CD4-positive, alpha-beta memory T cell (primary cell): ENCODE data around the gene FCAMR. TPM values are rescaled to one million over a fixed set of nuclear protein-coding genes. Genes with fewer than 3 reads are reported as not detected.
A peak's percentile ranks its signal among the peaks of the same experiment; 100 is the strongest.

ENCODE experiments used
- CTCF ChIA-PET: fragments of 350-600 bp; sonication (Branson Sonifier 250); formaldehyde crosslinking; loops from one replicate; lab custom pipeline; 2021; ENCODE audit warnings: inconsistent platforms; ENCODE audit not compliant: partially characterized antibody; lab: Charles Lee
- POLR2A ChIA-PET: fragments of 350-600 bp; sonication (Branson Sonifier 250); formaldehyde crosslinking; loops from one replicate; lab custom pipeline; 2021; ENCODE audit not compliant: partially characterized antibody; lab: Charles Lee
- DNase-seq, 5 donors: peaks; one replicate each; pipeline versions ENCODE4 v3.0.0 to v3.0.0-alpha.2; 2020 to 2022; ENCODE audit warnings: mixed read lengths in 1 of 5
- H3K27ac ChIP-seq: one replicate; pipeline ENCODE4 v1.7.0; 2013; ENCODE audit warnings: low read depth, low read length
- H3K27me3 ChIP-seq: 2 replicates; pipeline ENCODE4 v1.7.0; 2013; ENCODE audit warnings: mild to moderate bottlenecking, low read length, moderate library complexity; ENCODE audit not compliant: insufficient read depth
- H3K36me3 ChIP-seq: 2 replicates; pipeline ENCODE4 v1.7.0; 2013; ENCODE audit warnings: mild to moderate bottlenecking, low read length, moderate library complexity; ENCODE audit not compliant: insufficient read depth
- H3K4me1 ChIP-seq: 2 replicates; pipeline ENCODE4 v1.7.0; 2013; ENCODE audit warnings: mild to moderate bottlenecking, low read length, moderate library complexity; ENCODE audit not compliant: insufficient read depth
- H3K4me3 ChIP-seq, 2 donors: one replicate each; pipeline ENCODE4 v1.7.0; 2013; ENCODE audit warnings: low read length in 2 of 2, mild to moderate bottlenecking in 1 of 2
- H3K9me3 ChIP-seq, 2 donors: one replicate each; pipeline ENCODE4 v1.7.0; 2013; ENCODE audit warnings: low read length in 2 of 2, control low read depth in 1 of 2; ENCODE audit not compliant: control insufficient read depth in 1 of 2
- H3K27ac Mint-ChIP-seq, 7 donors: one replicate each; pipeline ENCODE4 v1.8.0; 2020 to 2021; ENCODE audit warnings: mixed read lengths in 7 of 7, mild to moderate bottlenecking in 6 of 7, inconsistent platforms in 3 of 7, moderate library complexity in 3 of 7
- H3K27me3 Mint-ChIP-seq, 2 donors: one replicate each; pipeline ENCODE4 v1.8.0; 2020 to 2021; ENCODE audit warnings: mixed read lengths in 2 of 2
- H3K36me3 Mint-ChIP-seq, 2 donors: one replicate each; pipeline ENCODE4 v1.8.0; 2020 to 2021; ENCODE audit warnings: mixed read lengths in 2 of 2, inconsistent platforms in 1 of 2, mild to moderate bottlenecking in 1 of 2
- H3K4me1 Mint-ChIP-seq, 4 donors: one replicate each; pipeline ENCODE4 v1.8.0; 2020 to 2021; ENCODE audit warnings: mixed read lengths in 4 of 4, mild to moderate bottlenecking in 1 of 4
- H3K4me3 Mint-ChIP-seq, 8 donors: one replicate each; pipeline ENCODE4 v1.8.0; 2020 to 2021; ENCODE audit warnings: mixed read lengths in 8 of 8, mild to moderate bottlenecking in 7 of 8, moderate library complexity in 6 of 8, inconsistent platforms in 3 of 8
- H3K9me3 Mint-ChIP-seq, 8 donors: one replicate each; pipeline ENCODE4 v1.8.0; 2020 to 2021; ENCODE audit warnings: mixed read lengths in 8 of 8, mild to moderate bottlenecking in 5 of 8, inconsistent platforms in 3 of 8, moderate library complexity in 1 of 8
- intact Hi-C: fragments of 100-400 bp; cut with micrococcal nuclease; formaldehyde crosslinking; loops from one replicate; pipeline ENCODE4 v1.15.1; 2023
- polyA plus RNA-seq, 2 donors: library from polyadenylated mRNA; unstranded; fragments of 300-500 nt; fragmentation: Illumina TruSeq; gene quantifications; one replicate each; pipeline ENCODE4 v1.2.3, GENCODE V29; 2021
- total RNA-seq, 2 experiments: library from RNA; stranded (reverse); gene quantifications; one replicate each; pipeline ENCODE4 v1.2.3, GENCODE V29; 2021

The FCAMR gene
- total and polyA plus RNA-seq, 4 experiments from 2014 or later, result not detected

DNA sequence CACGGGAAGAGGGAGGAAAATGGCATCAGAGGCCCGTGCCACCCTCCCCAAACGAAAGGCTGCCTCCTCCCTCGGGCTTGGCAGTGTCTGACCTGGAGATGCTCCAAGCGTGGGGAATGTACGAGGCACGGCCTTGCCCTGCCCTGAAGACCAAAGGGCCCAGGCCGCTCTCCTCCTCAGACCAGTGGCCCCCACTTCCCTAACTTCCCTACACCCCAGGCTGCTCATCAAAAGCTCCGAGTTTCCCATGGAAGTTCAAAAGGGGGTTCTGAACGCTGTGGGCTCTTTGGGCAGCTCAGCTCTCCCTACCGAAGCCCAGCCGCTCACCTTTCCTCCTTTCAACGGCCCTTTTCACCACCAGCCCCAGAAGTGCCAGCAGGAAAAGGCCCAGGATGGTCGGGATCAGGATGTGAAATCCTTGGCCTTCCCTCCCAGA, 60.4 kb downstream of the FCAMR start:
- H3K9me3 Mint-ChIP-seq, result peaks cover 0 to 2% (median 0%) of the 10 kb centered on the region in 8 donors
- peak overlapping the region; percentile 31 for H3K27ac ChIP-seq
- H3K27me3 ChIP-seq, result no peaks in the 10 kb centered on the region
- H3K27ac Mint-ChIP-seq, result peak overlapping the region in 6 of 7 donors; percentile 46 to 83 (median 58)
- H3K36me3 Mint-ChIP-seq, result peaks cover 69 to 75% of the 10 kb centered on the region in 2 donors
- DNase-seq, result no peak
- peak overlapping the region in 1 of 2 donors; percentile 19 for H3K4me3 ChIP-seq
- POLR2A ChIA-PET, result interaction anchor here (0.7 to 11.6 kb wide), 20 partner anchors 7 to 183 kb away, joined by 3 to 211 read pairs (median 11); partner anchors contain the start of genes FCMR, IL20, IL24 and PFKFB2
- no peaks in the 10 kb centered on the region for H3K9me3 ChIP-seq
- CTCF ChIA-PET, result interaction anchor here (0.9 to 6.0 kb wide), 16 partner anchors 9 to 184 kb away, joined by 3 to 66 read pairs (median 13); partner anchors contain the start of genes FCMR, IL10 and IL20
- H3K4me1 Mint-ChIP-seq, result peaks cover 72 to 95% (median 84%) of the 10 kb centered on the region in 4 donors
- peaks cover 97% of the 10 kb centered on the region for H3K4me1 ChIP-seq
- H3K4me3 Mint-ChIP-seq, result peak overlapping the region; percentile 28 to 80 (median 64)
- intact Hi-C loops, result loop anchor here (10.0 kb wide), 2 partner anchors 165 to 435 kb away; partner anchors contain the start of gene IKBKE
- no peaks in the 10 kb centered on the region for H3K27me3 Mint-ChIP-seq
- peaks cover 55% of the 10 kb centered on the region for H3K36me3 ChIP-seq

DNA sequence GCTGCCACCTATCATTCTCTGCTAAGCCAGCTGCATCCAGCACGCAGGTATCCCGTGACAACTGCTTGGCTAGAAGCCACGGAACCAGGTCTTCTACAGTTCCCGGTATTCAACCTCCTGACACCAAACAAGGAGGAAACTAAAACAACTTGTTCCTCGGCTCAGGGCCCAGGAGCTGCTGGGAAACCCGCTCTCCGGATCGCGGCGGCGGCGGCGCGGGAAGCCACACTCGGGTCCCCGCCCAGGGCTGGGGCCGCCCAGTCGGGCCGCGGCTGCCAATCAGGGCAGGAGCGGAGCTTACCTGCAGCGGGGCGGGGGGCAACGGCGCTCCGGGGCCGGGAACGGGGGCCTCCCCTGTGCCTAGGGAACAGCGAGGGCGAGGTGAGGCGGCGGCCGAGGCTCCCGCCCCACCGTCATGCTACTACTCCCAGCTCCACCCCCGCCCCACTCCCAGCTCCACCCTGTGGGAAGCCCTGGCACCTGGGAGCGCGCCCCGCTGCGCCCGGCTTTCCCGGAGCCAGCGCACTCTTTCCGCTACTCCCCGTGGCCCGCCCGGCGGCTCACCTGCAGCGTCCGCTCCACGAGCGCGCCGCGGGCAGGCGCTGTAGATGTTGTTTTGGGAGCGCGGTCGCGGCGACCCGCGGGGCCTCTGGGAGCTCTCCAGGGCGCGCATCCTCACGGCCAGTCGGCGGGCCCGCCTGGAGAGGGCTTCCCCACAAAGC, 60.9 kb downstream of the FCAMR start:
- peak overlapping the region; percentile 31 for H3K27ac ChIP-seq
- H3K4me3 Mint-ChIP-seq, result peak overlapping the region; percentile 62 to 80 (median 73)
- peaks cover 71 to 95% (median 84%) of the 10 kb centered on the region in 4 donors for H3K4me1 Mint-ChIP-seq
- no peaks in the 10 kb centered on the region for H3K27me3 ChIP-seq
- CTCF ChIA-PET, result interaction anchor here (0.7 to 6.0 kb wide), 22 partner anchors 9 to 276 kb away, joined by 3 to 66 read pairs (median 8); partner anchors contain the start of genes FCMR, IL10 and IL20
- POLR2A ChIA-PET, result interaction anchor here (0.7 to 11.6 kb wide), 24 partner anchors 8 to 193 kb away, joined by 3 to 211 read pairs (median 7); partner anchors contain the start of genes FCMR, IL20, IL24 and PFKFB2
- DNase-seq, result peak in 4 of 5 donors; percentile 52 to 66 (median 56)
- peaks cover 71 to 75% of the 10 kb centered on the region in 2 donors for H3K36me3 Mint-ChIP-seq
- H3K4me3 ChIP-seq, result peak overlapping the region in 1 of 2 donors; percentile 19
- no peaks in the 10 kb centered on the region for H3K9me3 ChIP-seq
- peaks cover 0 to 2% (median 0%) of the 10 kb centered on the region in 8 donors for H3K9me3 Mint-ChIP-seq
- H3K4me1 ChIP-seq, result peaks cover 97% of the 10 kb centered on the region
- peaks cover 60% of the 10 kb centered on the region for H3K36me3 ChIP-seq
- peak overlapping the region; percentile 79 to 91 (median 88) for H3K27ac Mint-ChIP-seq
- intact Hi-C loops, result no loop called here
- H3K27me3 Mint-ChIP-seq, result no peaks in the 10 kb centered on the region

DNA sequence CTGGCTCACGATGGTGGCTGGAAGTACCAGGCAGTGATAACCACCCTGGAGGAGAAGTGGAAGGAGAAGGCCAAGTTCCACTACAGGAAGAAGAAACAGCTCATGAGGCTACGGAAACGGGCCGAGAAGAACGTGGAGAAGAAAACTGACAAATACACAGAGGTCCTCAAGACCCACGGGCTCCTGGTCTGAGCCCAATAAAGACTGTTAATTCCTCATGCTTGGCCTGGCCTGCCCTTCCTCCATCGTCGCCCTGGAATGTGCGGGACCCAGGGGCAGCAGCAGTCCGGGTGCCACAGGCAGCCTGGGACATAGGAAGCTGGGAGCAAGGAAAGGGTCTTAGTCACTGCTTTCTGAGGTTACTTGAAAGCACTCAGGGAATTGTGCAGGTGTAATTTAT, 62.2 kb downstream of the FCAMR start:
- Mint-ChIP-seq H3K4me1 (peaks cover 62 to 92% (median 80%) of the 10 kb centered on the region in 4 donors), H3K4me3 (peak overlapping the region; percentile 0 to 68 (median 52)), H3K27me3 (no peaks in the 10 kb centered on the region), H3K36me3 (peaks cover 69 to 75% of the 10 kb centered on the region in 2 donors), H3K27ac (peak overlapping the region; percentile 42 to 88 (median 58)), H3K9me3 (peaks cover 0 to 3% (median 0%) of the 10 kb centered on the region in 8 donors)
- CTCF ChIA-PET, result interaction anchor here (0.8 to 6.0 kb wide), 17 partner anchors 9 to 193 kb away, joined by 4 to 66 read pairs (median 13); partner anchors contain the start of genes FCMR and IL20
- Histone ChIP-seq H3K4me1 (peaks cover 84% of the 10 kb centered on the region), H3K27ac (no peak overlapping the region), H3K4me3 (no peak overlapping the region), H3K36me3 (peaks cover 60% of the 10 kb centered on the region), H3K27me3 (no peaks in the 10 kb centered on the region), H3K9me3 (no peaks in the 10 kb centered on the region)
- no peak for DNase-seq
- POLR2A ChIA-PET, result interaction anchor here (0.8 to 11.6 kb wide), 14 partner anchors 8 to 181 kb away, joined by 3 to 211 read pairs (median 13); partner anchors contain the start of genes FCMR and IL24
- intact Hi-C loops, result no loop called here

Other genes starting within 250 kb of the FCAMR start
- not detected for gene IL19, start 199.7 kb downstream of the FCAMR start, total RNA-seq
- not detected for gene IL19, start 199.7 kb downstream of the FCAMR start, polyA plus RNA-seq
- gene IL10, start 198.0 kb downstream of the FCAMR start, total RNA-seq, result under 1 TPM; 0.28 to 0.32 TPM
- gene IL10, start 198.0 kb downstream of the FCAMR start, polyA plus RNA-seq, result under 1 TPM; 0.11 to 0.34 TPM
- gene IL20, start 104.8 kb downstream of the FCAMR start, total RNA-seq, result not detected
- gene IL20, start 104.8 kb downstream of the FCAMR start, polyA plus RNA-seq, result not detected
- gene IL24, start 73.0 kb downstream of the FCAMR start, total RNA-seq, result not detected
- 10 to 100 TPM; 20.3 to 29.6 TPM for gene IL24, start 73.0 kb downstream of the FCAMR start, polyA plus RNA-seq
- 100 to 1,000 TPM; 554 to 588 TPM for gene FCMR, start 48.5 kb downstream of the FCAMR start, total RNA-seq
- gene FCMR, start 48.5 kb downstream of the FCAMR start, polyA plus RNA-seq, result 100 to 1,000 TPM; 493 to 558 TPM
- gene PIGR, start 24.0 kb downstream of the FCAMR start, total RNA-seq, result not detected
- not detected for gene PIGR, start 24.0 kb downstream of the FCAMR start, polyA plus RNA-seq
- under 1 TPM in 1 of 2 experiments, not detected in 1; 0.14 TPM for gene C1orf116, start 62.3 kb upstream of the FCAMR start, total RNA-seq
- not detected for gene C1orf116, start 62.3 kb upstream of the FCAMR start, polyA plus RNA-seq
- gene YOD1, start 80.7 kb upstream of the FCAMR start, total RNA-seq, result 10 to 100 TPM in 1 of 2 experiments, 1 to 10 TPM in 1; 9.7 to 10.0 TPM
- under 1 TPM; 0.47 to 0.48 TPM for gene YOD1, start 80.7 kb upstream of the FCAMR start, polyA plus RNA-seq
- 1 to 10 TPM; 1.4 to 1.9 TPM for gene PFKFB2, start 82.8 kb upstream of the FCAMR start, total RNA-seq
- gene PFKFB2, start 82.8 kb upstream of the FCAMR start, polyA plus RNA-seq, result under 1 TPM; 0.40 to 0.77 TPM
- under 1 TPM in 1 of 2 experiments, not detected in 1; 0.35 TPM for gene C4BPB, start 118.4 kb upstream of the FCAMR start, total RNA-seq
- gene C4BPB, start 118.4 kb upstream of the FCAMR start, polyA plus RNA-seq, result under 1 TPM in 1 of 2 donors, not detected in 1; 0.90 TPM
- gene C4BPA, start 133.8 kb upstream of the FCAMR start, total RNA-seq, result not detected
- not detected for gene C4BPA, start 133.8 kb upstream of the FCAMR start, polyA plus RNA-seq